K562 (cell line): Measurements from ENCODE around the gene MCEMP1. TPM values are rescaled to one million over a fixed set of nuclear protein-coding genes. Genes with fewer than 3 reads are reported as not detected.
A peak's percentile ranks its signal among the peaks of the same experiment; 100 is the strongest.

Experiments
- ATAC-seq: fragments of 200-7000 bp; cut with Tn5 transposase; 3 replicates; pipeline ENCODE4 v1.9.1; 2020; ENCODE audit warnings: moderate library complexity
- BruUV-seq: library from RNA; stranded (reverse); fragments of 400-500 nt; replicated peaks from 2 replicates; lab custom pipeline; 2021; lab: Mats Ljungman, UMichigan
- CTCF ChIA-PET: fragments of 300-600 bp; formaldehyde crosslinking; extraction: SDS; loops from one replicate; lab custom pipeline; 2021; ENCODE audit warnings: low intra/inter-chr PET ratio; lab: Yijun Ruan, JAX
- POLR2A ChIA-PET: fragments of 300-600, 350-650 bp; sonication (Branson Sonifier 250); formaldehyde crosslinking; extraction: SDS; loops from one replicate; lab custom pipeline; 2021; ENCODE audit warnings: antibody characterized with exemption, inconsistent platforms; lab: Yijun Ruan, JAX
- DNase-seq, 4 experiments: peaks; one replicate each; pipeline versions ENCODE4 v3.0.0 to v3.0.0-alpha.2; 2011 to 2018; ENCODE audit warnings: low spot score in 3 of 4, mixed read lengths in 3 of 4; ENCODE audit errors: extremely low read depth in 1 of 4
- FAIRE-seq: peaks from 2 replicates; lab custom pipeline; 2011; peaks lifted over from hg19 to GRCh38; lab: Jason Lieb, UNC
- H2AFZ ChIP-seq: 2 replicates; pipeline ENCODE4 v1.6.0; 2011; ENCODE audit warnings: low read depth, low read length, control low read depth, inconsistent platforms
- H3K27ac ChIP-seq: fragments of 200-600 bp; 3 replicates; pipeline ENCODE4 v1.8.0; 2011; ENCODE audit warnings: low read depth, mild to moderate bottlenecking, control low read depth, inconsistent platforms, low read length, moderate library complexity, mixed read lengths; ENCODE audit errors: extremely low read depth
- H3K27me3 ChIP-seq, 2 experiments: fragments of 300-600 bp in 1 of 2; 2 replicates in 1 of 2; 3 replicates in 1 of 2; pipeline versions ENCODE4 v1.6.0 to v1.8.0; 2011; ENCODE audit warnings: inconsistent platforms in 2 of 2, low read length in 2 of 2, mild to moderate bottlenecking in 1 of 2, mixed read lengths in 1 of 2, moderate library complexity in 1 of 2; ENCODE audit not compliant: control insufficient read depth in 2 of 2, insufficient read depth in 2 of 2
- H3K36me3 ChIP-seq: fragments of 300-600 bp; 3 replicates; pipeline ENCODE4 v1.8.0; 2011; ENCODE audit warnings: mild to moderate bottlenecking, low read length, inconsistent platforms; ENCODE audit not compliant: control insufficient read depth, insufficient read depth
- H3K4me1 ChIP-seq, 2 experiments: fragments of 200-600 bp in 1 of 2; replicated peaks in 1 of 2; 2 replicates in 1 of 2; 3 replicates in 1 of 2; pipeline versions ENCODE4 v1.5.1 to v1.8.0; 2011; ENCODE audit warnings: inconsistent platforms in 2 of 2, low read length in 2 of 2, mild to moderate bottlenecking in 1 of 2, mixed read lengths in 1 of 2, moderate library complexity in 1 of 2; ENCODE audit not compliant: control insufficient read depth in 2 of 2, insufficient read depth in 2 of 2
- H3K4me2 ChIP-seq: 2 replicates; pipeline ENCODE4 v1.6.1; 2011; ENCODE audit warnings: low read length, control low read depth, inconsistent platforms, mixed read lengths; ENCODE audit not compliant: insufficient read depth
- H3K4me3 ChIP-seq: fragments of 200-600 bp; sonication (generic), shearing (Covaris generic); 2 replicates; pipeline ENCODE4 v1.5.1; 2016; ENCODE audit warnings: control low read depth, inconsistent platforms
- H3K79me2 ChIP-seq: fragments of 200-600 bp; 3 replicates; pipeline ENCODE4 v1.8.0; 2011; ENCODE audit warnings: low read length, inconsistent platforms; ENCODE audit not compliant: control insufficient read depth, insufficient read depth
- H3K9ac ChIP-seq, 2 experiments: 2 replicates each; pipeline versions ENCODE4 v1.6.0 to v1.6.1; 2011; ENCODE audit warnings: low read depth in 2 of 2, low read length in 2 of 2, control low read depth in 1 of 2, inconsistent platforms in 1 of 2, mild to moderate bottlenecking in 1 of 2, mixed read lengths in 1 of 2; ENCODE audit not compliant: insufficient read depth in 1 of 2
- H3K9me1 ChIP-seq: one replicate; pipeline ENCODE4 v1.6.0; 2011; ENCODE audit warnings: inconsistent platforms, mild to moderate bottlenecking, low read length, moderate library complexity; ENCODE audit not compliant: control insufficient read depth, insufficient read depth
- H3K9me3 ChIP-seq: replicated peaks from 2 replicates; pipeline ENCODE4 v1.5.1; 2011; ENCODE audit warnings: low read depth, low read length, inconsistent platforms; ENCODE audit not compliant: control insufficient read depth, insufficient read depth
- H4K20me1 ChIP-seq: replicated peaks from 2 replicates; pipeline ENCODE4 v1.6.1; 2011; ENCODE audit warnings: low read length, inconsistent platforms, mixed read lengths; ENCODE audit not compliant: control insufficient read depth, insufficient read depth
- CREM ChIP-seq: IDR thresholded peaks from 2 replicates; pipeline ENCODE4 v1.6.1; 2014; ENCODE audit warnings: antibody characterized with exemption, low read depth
- MCM3 ChIP-seq: fragments of 450-650 bp; IDR thresholded peaks from 2 replicates; pipeline ENCODE4 v1.6.1; 2016
- SP2 ChIP-seq: IDR thresholded peaks from 2 replicates; pipeline ENCODE4 v1.6.1; 2011; ENCODE audit warnings: mild to moderate bottlenecking, low read depth, low read length, moderate library complexity; ENCODE audit not compliant: poor library complexity, severe bottlenecking; ENCODE audit errors: extremely low read depth
- SREBF2 ChIP-seq: sonication (generic); formaldehyde crosslinking; IDR thresholded peaks from 2 replicates; pipeline ENCODE4 v1.4.0; 2020; ENCODE audit warnings: mild to moderate bottlenecking, missing genetic modification reagents
- ZFP30 ChIP-seq: fragments of 250-450 bp; sonication (Bioruptor Pico); IDR thresholded peaks from 2 replicates; pipeline ENCODE4 v1.8.0; 2022; ENCODE audit warnings: moderate library complexity, mild to moderate bottlenecking, inconsistent platforms, borderline replicate concordance
- WGBS: fragments of 100-300 bp; shearing (Covaris generic); methylation state at CpG from one replicate; pipeline ENCODE4 v1.1.6; 2016; ENCODE audit warnings: low coverage, mixed read lengths; ENCODE audit not compliant: insufficient coverage; ENCODE audit errors: missing lambda C conversion rate; 5-methylcytosine and 5-hydroxymethylcytosine counted together
- in situ Hi-C: fragments of 300-500 bp; cut with MboI; formaldehyde crosslinking; loops from 4 replicates; pipeline ENCODE4 v1.15.0; 2018; ENCODE audit warnings: inconsistent platforms, mixed read lengths
- intact Hi-C: fragments of 100-400 bp; cut with micrococcal nuclease; formaldehyde crosslinking; loops from 2 replicates; pipeline ENCODE4 v1.14.2; 2022
- polyA plus RNA-seq, 8 experiments: library from polyadenylated mRNA; depleted of rRNA in 4 of 8; stranded (reverse) in 5 of 8; unstranded in 3 of 8; fragments of >200 nt; fragmentation: Nextera tagmentation in 2 of 8; fragmentation: Illumina TruSeq in 1 of 8; extraction: Ambion mirVana in 2 of 8; extraction: Trizol in 1 of 8; gene quantifications; 2 replicates each; pipeline versions ENCODE4 v1.2.1 to v1.2.3, GENCODE V29; 2011 to 2014; ENCODE audit warnings: inconsistent platforms in 1 of 8, missing spikeins in 1 of 8
- total RNA-seq, 7 experiments: library from RNA; depleted of rRNA in 6 of 7; stranded (reverse); fragments of >200 nt in 6 of 7; fragmentation: Illumina TruSeq in 2 of 7; extraction: Trizol in 2 of 7; gene quantifications; 2 replicates each; pipeline versions ENCODE4 v1.2.1 to v1.2.3, GENCODE V29; 2011 to 2021; ENCODE audit warnings: low replicate concordance in 1 of 7
- TF ChIP-seq, protein P1 (sequence below): fragments of 250-450 bp; sonication (Bioruptor Pico); IDR thresholded peaks from 2 replicates; pipeline ENCODE4 v1.4.0; 2020

Gene MCEMP1
- total and polyA plus RNA-seq, 9 of the 15 experiments (the other 6 are each of a cell fraction or from before 2014, with no cell fraction given): 0.11 to 1.8 (median 0.51) TPM

GRCh38 chr19:7692417-7693088 is 15.7 kb downstream of the MCEMP1 start:
- intact Hi-C loops: no loop called here
- H3K9me3 ChIP-seq: peaks cover 3% of the 10 kb centered on the region
- CTCF ChIA-PET: no interaction called here

More at GRCh38 chr19:7692417-7693088, 15.7 kb downstream of the MCEMP1 start:
- no TSS peak for BruUV-seq
- in situ Hi-C loops: no loop called here
- no peaks in the 10 kb centered on the region for H3K9me1 ChIP-seq
- under 1% methylated on average over 13 of the region's 13 CpGs for WGBS
- H2AFZ ChIP-seq: no peak overlapping the region
- ATAC-seq: no peak
- FAIRE-seq: no peak
- peaks cover 12 to 70% of the 10 kb centered on the region in 2 experiments; a peak in 4 of 5 replicates for H3K27me3 ChIP-seq
- H3K36me3 ChIP-seq: no peaks in the 10 kb centered on the region
- TF ChIP-seq SP2 (no peak), ZFP30 (CRISPR knock-in tag) (no peak), SREBF2 (CRISPR knock-in tag) (no peak), CREM (no peak), MCM3 (0 out of 2 replicates have a peak, but pooled peaks have one; percentile 11)
- TF ChIP-seq, protein P1, sequence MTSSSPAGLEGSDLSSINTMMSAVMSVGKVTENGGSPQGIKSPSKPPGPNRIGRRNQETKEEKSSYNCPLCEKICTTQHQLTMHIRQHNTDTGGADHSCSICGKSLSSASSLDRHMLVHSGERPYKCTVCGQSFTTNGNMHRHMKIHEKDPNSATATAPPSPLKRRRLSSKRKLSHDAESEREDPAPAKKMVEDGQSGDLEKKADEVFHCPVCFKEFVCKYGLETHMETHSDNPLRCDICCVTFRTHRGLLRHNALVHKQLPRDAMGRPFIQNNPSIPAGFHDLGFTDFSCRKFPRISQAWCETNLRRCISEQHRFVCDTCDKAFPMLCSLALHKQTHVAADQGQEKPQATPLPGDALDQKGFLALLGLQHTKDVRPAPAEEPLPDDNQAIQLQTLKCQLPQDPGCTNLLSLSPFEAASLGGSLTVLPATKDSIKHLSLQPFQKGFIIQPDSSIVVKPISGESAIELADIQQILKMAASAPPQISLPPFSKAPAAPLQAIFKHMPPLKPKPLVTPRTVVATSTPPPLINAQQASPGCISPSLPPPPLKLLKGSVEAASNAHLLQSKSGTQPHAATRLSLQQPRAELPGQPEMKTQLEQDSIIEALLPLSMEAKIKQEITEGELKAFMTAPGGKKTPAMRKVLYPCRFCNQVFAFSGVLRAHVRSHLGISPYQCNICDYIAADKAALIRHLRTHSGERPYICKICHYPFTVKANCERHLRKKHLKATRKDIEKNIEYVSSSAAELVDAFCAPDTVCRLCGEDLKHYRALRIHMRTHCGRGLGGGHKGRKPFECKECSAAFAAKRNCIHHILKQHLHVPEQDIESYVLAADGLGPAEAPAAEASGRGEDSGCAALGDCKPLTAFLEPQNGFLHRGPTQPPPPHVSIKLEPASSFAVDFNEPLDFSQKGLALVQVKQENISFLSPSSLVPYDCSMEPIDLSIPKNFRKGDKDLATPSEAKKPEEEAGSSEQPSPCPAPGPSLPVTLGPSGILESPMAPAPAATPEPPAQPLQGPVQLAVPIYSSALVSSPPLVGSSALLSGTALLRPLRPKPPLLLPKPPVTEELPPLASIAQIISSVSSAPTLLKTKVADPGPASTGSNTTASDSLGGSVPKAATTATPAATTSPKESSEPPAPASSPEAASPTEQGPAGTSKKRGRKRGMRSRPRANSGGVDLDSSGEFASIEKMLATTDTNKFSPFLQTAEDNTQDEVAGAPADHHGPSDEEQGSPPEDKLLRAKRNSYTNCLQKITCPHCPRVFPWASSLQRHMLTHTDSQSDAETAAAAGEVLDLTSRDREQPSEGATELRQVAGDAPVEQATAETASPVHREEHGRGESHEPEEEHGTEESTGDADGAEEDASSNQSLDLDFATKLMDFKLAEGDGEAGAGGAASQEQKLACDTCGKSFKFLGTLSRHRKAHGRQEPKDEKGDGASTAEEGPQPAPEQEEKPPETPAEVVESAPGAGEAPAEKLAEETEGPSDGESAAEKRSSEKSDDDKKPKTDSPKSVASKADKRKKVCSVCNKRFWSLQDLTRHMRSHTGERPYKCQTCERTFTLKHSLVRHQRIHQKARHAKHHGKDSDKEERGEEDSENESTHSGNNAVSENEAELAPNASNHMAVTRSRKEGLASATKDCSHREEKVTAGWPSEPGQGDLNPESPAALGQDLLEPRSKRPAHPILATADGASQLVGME (CRISPR knock-in tag): no peak
- no peak overlapping the region for H3K9ac ChIP-seq
- no peak overlapping the region for H3K4me2 ChIP-seq
- H3K27ac ChIP-seq: no peak overlapping the region
- no peak overlapping the region for H3K4me3 ChIP-seq
- POLR2A ChIA-PET: interaction anchor here (1.3 kb wide), 1 partner anchor 12 kb away, joined by 3 read pairs; the partner anchor contains the start of gene TRAPPC5
- DNase-seq: no peak
- H3K4me1 ChIP-seq: peaks cover 0 to 8% of the 10 kb centered on the region in 2 experiments; a peak in 2 of 5 replicates
- H3K79me2 ChIP-seq: no peaks in the 10 kb centered on the region
- no peaks in the 10 kb centered on the region for H4K20me1 ChIP-seq
